ENCODE measurements around the gene BOD1L1.

Gene BOD1L1

GRCh38 chr4:13553081-13553480 lies 74.4 kb downstream of the BOD1L1 start:
- no peak for DNase-seq

GRCh38 chr4:13548984-13549546 lies 78.5 kb downstream of the BOD1L1 start:
- DNase-seq, result peak; percentile 93 to 94

- DNase-seq, result no peak
These were observed 79.2 kb downstream of the BOD1L1 start for GRCh38 chr4:13548059-13548983.

- no peak for DNase-seq
These were observed 80.0 kb downstream of the BOD1L1 start for GRCh38 chr4:13547485-13548041.

- no peak for DNase-seq
These were observed 80.5 kb downstream of the BOD1L1 start for GRCh38 chr4:13546941-13547484.

- DNase-seq, result no peak
These were observed 81.2 kb downstream of the BOD1L1 start for GRCh38 chr4:13546142-13546940.

GRCh38 chr4:13545394-13545808 lies 82.1 kb downstream of the BOD1L1 start:
- no peak for DNase-seq

GRCh38 chr4:13544606-13545393 lies 82.7 kb downstream of the BOD1L1 start:
- DNase-seq, result peak; percentile 62 to 71

- DNase-seq, result no peak
These were observed 83.5 kb downstream of the BOD1L1 start, which contains the start of gene NKX3-2 for GRCh38 chr4:13543839-13544605. Gene NKX3-2 (minus strand): TSS chr4:13544508. CDS start chr4:13544414, 94 bp downstream.

- DNase-seq, result no peak
These were observed 84.3 kb downstream of the BOD1L1 start for GRCh38 chr4:13543032-13543838.

- DNase-seq, result no peak
These were observed 84.9 kb downstream of the BOD1L1 start for GRCh38 chr4:13542577-13543031.

- DNase-seq, result peak in 1 of 2 experiments; percentile 53
These were observed 85.6 kb downstream of the BOD1L1 start for GRCh38 chr4:13541720-13542576.

GRCh38 chr4:13541176-13541604 lies 86.3 kb downstream of the BOD1L1 start:
- no peak for DNase-seq

- no peak for DNase-seq
These were observed 86.9 kb downstream of the BOD1L1 start for GRCh38 chr4:13540446-13541175.

- no peak for DNase-seq
These were observed 87.7 kb downstream of the BOD1L1 start for GRCh38 chr4:13539619-13540445.

GRCh38 chr4:13539047-13539618 lies 88.4 kb downstream of the BOD1L1 start:
- DNase-seq, result no peak

- DNase-seq, result no peak
These were observed 89.0 kb downstream of the BOD1L1 start for GRCh38 chr4:13538427-13538973.

Data from activated CD4-positive, alpha-beta T cell treated with anti-CD3 and anti-CD28 coated beads, Interleukin-2, amount 50 U/mL, for 48 hours (primary cell).